Measurements from ENCODE around the gene AKAP5. TPM values are rescaled to one million over a fixed set of nuclear protein-coding genes. Genes with fewer than 3 reads are reported as not detected.
A peak's percentile ranks its signal among the peaks of the same experiment; 100 is the strongest.

The AKAP5 gene
- total and polyA plus RNA-seq, 4 donors = 0.15 to 1.8 (median 1.2) TPM

- Histone ChIP-seq H3K9ac (ENCODE audit: insufficient read depth in 1 of 2, low read length in 2 of 2) (no peak overlapping the region), H3K4me3 (no peak overlapping the region), H3K27ac (ENCODE audit: low read depth in 1 of 2, low read length in 1 of 2) (no peak overlapping the region), H3K4me1 (ENCODE audit: control insufficient read depth in 5 of 5, insufficient read depth in 5 of 5, low read length in 5 of 5) (peaks cover 3 to 28% (median 25%) of the 10 kb centered on the region in 5 donors), H3K36me3 (ENCODE audit: control insufficient read depth in 4 of 4, insufficient read depth in 4 of 4, low read length in 4 of 4) (peaks cover 0 to 6% (median 0%) of the 10 kb centered on the region in 4 donors), H3K9me3 (ENCODE audit: control insufficient read depth in 4 of 4, insufficient read depth in 3 of 4, low read length in 3 of 4) (no peaks in the 10 kb centered on the region), H3K27me3 (ENCODE audit: control insufficient read depth in 3 of 3, insufficient read depth in 3 of 3, low read length in 2 of 3) (no peaks in the 10 kb centered on the region)
- ATAC-seq (ENCODE audit: insufficient read depth, low FRiP score) = no peak
- no peak for TF ChIP-seq CTCF (IDR thresholded peaks at IDR 0.05; ENCODE audit: control extremely low read depth, extremely low read depth)
- 78 to 84% methylated on average over 8 of the region's 8 CpGs for WGBS, 2 donors
- no peak for DNase-seq
Observed at GRCh38 chr14:64509036-64509435, 43.7 kb downstream of the AKAP5 start.

GRCh38 chr14:64510825-64511671 lies 45.7 kb downstream of the AKAP5 start:
- no peak overlapping the region for H3K4me3 ChIP-seq
- H3K27ac ChIP-seq (ENCODE audit: low read depth in 1 of 2, low read length in 1 of 2) = no peak overlapping the region
- no peaks in the 10 kb centered on the region for H3K27me3 ChIP-seq (ENCODE audit: control insufficient read depth in 3 of 3, insufficient read depth in 3 of 3, low read length in 2 of 3)
- no peak overlapping the region for H3K9ac ChIP-seq (ENCODE audit: insufficient read depth in 1 of 2, low read length in 2 of 2)
- peaks cover 0 to 6% (median 0%) of the 10 kb centered on the region in 4 donors for H3K36me3 ChIP-seq (ENCODE audit: control insufficient read depth in 4 of 4, insufficient read depth in 4 of 4, low read length in 4 of 4)
- peak; percentile 84 for TF ChIP-seq CTCF (IDR thresholded peaks at IDR 0.05; ENCODE audit: control extremely low read depth, extremely low read depth)
- WGBS, 2 donors = 9 to 13% methylated on average over 4 of the region's 4 CpGs
- peak; percentile 63 for ATAC-seq (ENCODE audit: insufficient read depth, low FRiP score)
- peak; percentile 49 to 81 (median 78) for DNase-seq
- H3K9me3 ChIP-seq (ENCODE audit: control insufficient read depth in 4 of 4, insufficient read depth in 3 of 4, low read length in 3 of 4) = no peaks in the 10 kb centered on the region
- H3K4me1 ChIP-seq (ENCODE audit: control insufficient read depth in 5 of 5, insufficient read depth in 5 of 5, low read length in 5 of 5) = peaks cover 3 to 31% (median 22%) of the 10 kb centered on the region in 5 donors

GRCh38 chr14:64513271-64513670 lies 48.0 kb downstream of the AKAP5 start:
- no peak for DNase-seq
- WGBS, 2 donors = 81 to 87% methylated on average over 2 of the region's 2 CpGs
- Histone ChIP-seq H3K27ac (ENCODE audit: low read depth in 1 of 2, low read length in 1 of 2) (no peak overlapping the region), H3K27me3 (ENCODE audit: control insufficient read depth in 3 of 3, insufficient read depth in 3 of 3, low read length in 2 of 3) (no peaks in the 10 kb centered on the region), H3K36me3 (ENCODE audit: control insufficient read depth in 4 of 4, insufficient read depth in 4 of 4, low read length in 4 of 4) (peaks cover 0 to 2% (median 0%) of the 10 kb centered on the region in 4 donors), H3K4me1 (ENCODE audit: control insufficient read depth in 5 of 5, insufficient read depth in 5 of 5, low read length in 5 of 5) (peaks cover 0 to 21% (median 3%) of the 10 kb centered on the region in 5 donors), H3K4me3 (no peak overlapping the region), H3K9me3 (ENCODE audit: control insufficient read depth in 4 of 4, insufficient read depth in 3 of 4, low read length in 3 of 4) (no peaks in the 10 kb centered on the region), H3K9ac (ENCODE audit: insufficient read depth in 1 of 2, low read length in 2 of 2) (no peak overlapping the region)
- no peak for ATAC-seq (ENCODE audit: insufficient read depth, low FRiP score)
- no peak for TF ChIP-seq CTCF (IDR thresholded peaks at IDR 0.05; ENCODE audit: control extremely low read depth, extremely low read depth)
